Occipital lobe (tissue), 2 donors: Measurements from ENCODE around the gene PLEKHA5. TPM values are rescaled to one million over a fixed set of nuclear protein-coding genes. Genes with fewer than 3 reads are reported as not detected.
"Not testable (repeated sequence)": the region's sequence is repeated elsewhere in the genome, so short reads cannot be mapped to it uniquely, and the experiment has no call there.

ENCODE experiments used
- DNase-seq: peaks from one replicate; lab custom pipeline; 2025; lab: John Stamatoyannopoulos, UW
- total RNA-seq: library from RNA; depleted of rRNA; stranded (reverse); fragments of >200 nt; gene quantifications from one replicate; pipeline ENCODE4 v1.2.3, GENCODE V29; 2014

Gene PLEKHA5
- total RNA-seq, 1 donor from 2014 or later, result 73.6 TPM

DNA sequence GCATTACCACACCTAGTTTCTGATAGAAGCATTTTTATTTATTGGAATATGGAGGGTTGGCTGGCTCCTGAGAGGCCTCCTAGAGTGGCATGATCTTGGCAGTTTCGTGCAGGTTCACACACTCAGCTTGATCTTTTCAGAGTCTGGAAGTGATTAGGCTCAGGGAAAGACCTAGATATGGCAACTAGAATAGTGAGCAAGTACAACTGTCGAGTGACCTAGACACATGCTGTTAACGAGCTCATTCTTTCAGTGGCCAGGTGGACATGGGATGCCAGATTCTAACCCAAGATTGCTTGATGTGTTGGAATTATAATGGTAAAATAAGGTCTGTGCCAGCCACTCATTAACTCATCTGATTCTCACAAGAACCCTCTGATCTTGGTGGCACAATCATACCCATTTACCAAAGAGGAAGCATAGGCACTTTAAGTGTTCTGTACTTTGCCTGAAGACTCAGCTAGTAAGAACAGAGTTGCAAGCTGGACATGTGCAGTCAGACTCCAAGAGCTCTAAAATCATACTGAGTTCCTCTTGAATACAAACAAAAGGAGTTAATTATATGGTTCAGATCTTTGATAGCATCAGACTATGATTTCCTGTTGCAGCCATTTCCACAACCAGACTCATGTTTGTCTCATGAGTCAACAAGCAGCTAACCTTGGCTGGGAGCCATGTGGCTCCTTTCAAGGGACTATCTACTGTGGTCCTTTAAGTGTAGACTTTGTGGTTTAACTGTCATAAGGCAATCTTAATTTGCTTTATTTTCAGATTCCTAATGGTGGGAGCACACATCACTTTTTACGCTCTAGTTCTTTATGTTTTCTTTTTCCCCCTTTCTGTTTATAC, 144.2 kb downstream of the PLEKHA5 start:
- DNase-seq, result no peak

DNA sequence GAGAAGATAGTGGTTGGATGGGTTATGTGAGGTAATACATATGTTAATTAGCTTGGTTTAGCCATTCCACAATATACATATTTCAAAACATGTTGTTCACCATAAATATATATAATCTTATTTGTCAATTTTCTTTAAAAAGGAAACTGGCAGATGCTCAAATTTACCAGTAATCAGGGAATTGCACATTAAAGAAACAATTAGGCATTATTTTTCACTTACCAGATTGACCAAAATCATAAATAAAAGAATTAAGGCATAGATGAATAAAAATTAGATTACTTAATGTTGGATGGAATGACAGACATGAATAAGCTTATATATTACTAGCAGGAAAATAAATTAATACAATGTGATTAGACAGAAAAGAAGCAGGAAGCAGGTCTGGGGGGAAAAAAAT, 147.2 kb downstream of the PLEKHA5 start:
- no peak for DNase-seq

GRCh38 chr12:19277711-19278110, 148.2 kb downstream of the PLEKHA5 start:
- DNase-seq, result no peak

GRCh38 chr12:19278407-19278806, 148.9 kb downstream of the PLEKHA5 start:
- DNase-seq, result no peak

- DNase-seq, result no peak
Measured at GRCh38 chr12:19282133-19282699, 152.7 kb downstream of the PLEKHA5 start.

- DNase-seq, result no peak
Measured at GRCh38 chr12:19284658-19285057, 155.1 kb downstream of the PLEKHA5 start.

GRCh38 chr12:19285793-19286448, 156.4 kb downstream of the PLEKHA5 start:
- DNase-seq, result no peak

- no peak for DNase-seq
Measured at GRCh38 chr12:19287302-19287701, 157.8 kb downstream of the PLEKHA5 start.

DNA sequence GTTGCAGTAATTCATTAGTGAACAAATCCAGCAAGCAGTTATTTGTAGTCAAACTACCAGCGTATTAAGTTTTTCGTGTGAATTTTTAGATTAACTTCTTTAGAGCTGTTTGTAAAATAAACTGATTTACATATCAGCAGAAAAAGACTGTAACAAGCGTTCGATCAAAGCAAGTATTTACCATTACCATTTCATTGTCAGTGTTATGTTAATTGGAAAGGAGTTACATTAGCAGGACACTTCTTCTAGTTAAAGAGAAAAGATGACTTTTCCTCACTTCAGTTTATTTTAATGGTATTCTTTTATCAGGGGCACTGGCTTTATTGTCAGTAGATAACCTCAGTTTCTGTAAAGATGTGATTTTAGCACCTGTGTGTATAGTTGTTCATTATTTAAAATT, 158.6 kb downstream of the PLEKHA5 start:
- no peak for DNase-seq

DNA sequence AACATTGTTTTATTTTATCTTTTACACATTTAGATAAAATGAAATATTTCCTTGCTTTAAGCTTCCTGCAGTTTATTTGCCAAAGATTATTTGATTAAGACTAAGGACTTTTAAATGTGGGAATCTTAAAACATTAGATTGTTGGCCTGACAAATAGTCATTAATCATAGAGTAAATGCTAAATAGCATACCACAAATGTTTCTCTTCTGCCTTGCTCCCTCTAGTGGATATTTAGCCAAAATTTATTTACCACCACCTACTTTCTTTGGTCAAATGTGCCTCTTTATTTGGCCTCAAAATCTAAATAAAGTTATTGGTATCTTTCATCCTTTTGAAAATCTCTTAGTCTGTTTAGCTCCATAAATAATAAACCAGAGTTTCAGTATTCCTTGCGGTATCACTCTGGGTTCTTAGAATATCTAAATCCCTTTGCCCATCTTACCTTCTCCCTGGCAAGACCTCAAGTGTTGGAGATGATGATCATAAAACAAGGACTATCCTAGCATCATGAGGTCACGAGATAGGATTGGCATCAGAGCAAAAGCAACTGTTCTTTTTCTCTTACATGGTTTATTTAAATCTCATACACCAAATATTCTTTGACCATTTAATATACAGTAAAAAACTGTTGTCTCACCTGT, 159.2 kb downstream of the PLEKHA5 start:
- DNase-seq, result no peak

DNA sequence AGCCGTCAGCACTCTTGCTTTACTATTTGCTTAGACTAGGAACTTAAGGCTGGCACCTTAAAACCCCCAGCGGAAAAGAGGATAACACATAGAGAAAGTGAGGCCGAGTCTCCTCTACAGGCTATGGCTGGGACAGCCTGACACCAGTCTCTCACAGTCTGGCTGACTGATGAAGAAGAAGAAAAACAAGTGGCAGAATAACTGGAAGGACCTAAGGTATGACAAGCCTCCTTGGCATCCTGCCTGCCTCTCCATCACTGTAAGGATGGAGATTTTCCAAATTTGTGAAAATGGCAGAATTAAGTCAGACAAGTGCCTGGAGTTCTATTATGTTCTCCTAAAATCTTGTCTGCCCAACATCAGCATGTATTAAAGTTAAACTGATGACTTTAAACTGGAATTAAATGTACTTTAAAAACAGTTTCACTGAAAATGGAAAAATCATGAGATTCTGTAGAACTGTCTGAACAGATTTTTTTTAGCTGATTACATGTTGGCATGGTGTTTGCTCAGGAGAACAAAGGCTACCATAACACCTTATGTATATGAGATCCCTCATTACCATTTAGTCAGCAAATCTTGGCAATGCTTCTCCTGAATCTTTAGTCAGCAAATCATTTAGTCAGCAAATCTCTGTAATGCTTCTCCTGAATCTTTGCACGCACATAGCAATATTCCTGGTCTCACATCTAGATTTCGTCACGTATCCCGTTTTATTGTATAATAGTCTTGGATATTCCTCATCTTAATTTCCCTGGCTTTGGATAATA, 169.5 kb downstream of the PLEKHA5 start:
- no peak for DNase-seq

- DNase-seq, result peak; percentile 22
Measured at GRCh38 chr12:19299765-19300164, 170.2 kb downstream of the PLEKHA5 start.

- DNase-seq, result no peak
Measured at GRCh38 chr12:19301223-19301622, 171.7 kb downstream of the PLEKHA5 start.

- no peak for DNase-seq
Measured at GRCh38 chr12:19301688-19302087, 172.2 kb downstream of the PLEKHA5 start.

DNA sequence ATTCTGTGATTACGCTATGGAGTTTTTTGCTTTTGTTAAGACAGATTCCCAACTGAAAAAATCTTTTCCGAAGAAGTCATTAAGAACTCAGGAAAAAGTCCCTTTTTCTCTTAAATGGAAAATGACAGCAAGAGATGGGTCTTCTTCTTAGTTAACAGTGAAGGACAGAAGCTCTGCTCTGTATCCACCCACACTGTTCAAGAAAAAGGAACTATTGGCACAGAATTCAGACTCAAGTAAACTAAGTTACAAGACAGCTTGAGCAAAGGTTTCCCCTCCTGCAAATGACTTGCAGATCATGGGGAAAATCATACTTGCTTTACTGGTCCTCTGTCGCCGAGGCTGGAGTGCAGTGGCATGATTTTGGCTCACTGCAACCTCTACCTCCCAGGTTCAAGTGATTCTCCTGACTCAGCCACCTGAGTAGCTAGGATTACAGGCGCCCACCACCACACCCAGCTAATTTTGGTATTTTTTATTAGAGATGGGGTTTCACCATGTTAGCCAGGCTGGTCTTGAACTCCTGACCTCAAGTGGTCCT, 172.6 kb downstream of the PLEKHA5 start:
- no peak for DNase-seq

GRCh38 chr12:19303496-19303895, 174.0 kb downstream of the PLEKHA5 start:
- no peak for DNase-seq

DNA sequence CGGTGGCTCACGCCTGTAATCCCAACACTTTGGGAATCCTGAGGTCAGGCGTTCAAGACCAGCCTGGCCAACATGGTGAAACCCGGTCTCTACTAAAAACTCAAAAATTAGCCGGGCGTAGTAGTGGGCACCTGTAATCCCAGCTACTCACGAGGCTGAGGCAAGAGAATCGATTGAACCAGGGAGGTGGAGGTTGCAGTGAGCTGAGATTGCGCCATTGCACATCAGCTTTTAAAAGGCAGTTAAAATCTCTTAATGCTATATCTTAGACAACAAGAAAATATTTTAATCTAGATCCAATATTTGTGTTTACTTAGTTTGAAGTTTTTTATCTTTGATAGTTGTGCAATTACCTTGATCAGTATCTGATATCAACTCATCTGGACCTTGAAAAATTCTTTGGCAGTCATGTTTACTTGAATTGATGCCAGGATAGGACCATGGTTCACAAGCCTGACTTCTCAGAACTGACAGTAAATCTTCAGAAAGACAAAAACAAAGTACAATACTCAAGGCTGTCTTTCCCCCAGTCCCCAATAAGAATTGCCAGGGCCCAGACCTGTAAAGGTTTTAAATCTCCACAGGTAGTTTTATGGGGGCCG, 174.7 kb downstream of the PLEKHA5 start:
- DNase-seq, result no peak

GRCh38 chr12:19305621-19306020, 176.1 kb downstream of the PLEKHA5 start:
- DNase-seq, result not testable (repeated sequence)

- no peak for DNase-seq
Measured at GRCh38 chr12:19306366-19306765, 176.8 kb downstream of the PLEKHA5 start.

DNA sequence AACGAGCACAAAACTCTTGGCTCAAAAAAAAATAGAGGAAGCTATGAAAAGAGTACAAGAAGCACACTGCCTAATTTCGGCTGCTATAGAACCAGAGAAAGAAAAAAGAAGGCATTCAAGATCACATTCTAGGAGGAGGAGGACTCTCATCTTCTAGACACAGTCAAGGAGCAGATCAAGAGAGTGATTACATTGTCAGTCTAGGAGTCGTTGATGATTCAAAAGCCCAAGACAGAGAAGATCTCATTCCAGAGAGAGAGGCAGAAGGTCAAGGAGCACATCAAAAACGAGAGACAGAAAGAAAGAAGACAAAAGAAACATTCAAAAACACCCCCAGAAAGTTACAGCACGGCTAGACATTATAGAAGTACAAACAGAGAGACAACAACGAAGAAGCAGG, 177.9 kb downstream of the PLEKHA5 start:
- no peak for DNase-seq

DNA sequence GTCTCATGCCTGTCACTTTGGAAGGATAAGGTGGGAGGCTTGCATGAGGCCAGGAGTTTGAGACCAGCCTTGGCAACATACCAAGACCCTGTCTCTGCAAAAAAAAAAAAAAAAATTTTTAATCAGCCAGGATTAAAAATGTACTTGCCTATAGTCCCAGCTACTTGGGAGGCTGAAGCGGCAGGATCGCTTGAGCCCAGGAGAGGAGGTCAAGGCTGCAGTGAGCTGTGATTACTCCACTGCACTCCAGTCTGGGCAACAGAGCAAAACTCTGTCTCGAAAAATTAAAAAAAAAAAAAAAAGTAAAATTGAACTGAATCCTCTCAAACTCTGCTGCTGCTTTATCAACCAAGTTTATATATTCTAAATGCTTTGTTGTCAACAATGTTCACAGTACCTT, 181.6 kb downstream of the PLEKHA5 start:
- no peak for DNase-seq
